Smooth muscle cell (in vitro differentiated cells): ENCODE results near the gene EPHA4. TPM values are rescaled to one million over a fixed set of nuclear protein-coding genes. Genes with fewer than 3 reads are reported as not detected.

Experiments
- DNase-seq: peaks from one replicate; lab custom pipeline; 2025; ENCODE audit not compliant: unreplicated experiment; lab: John Stamatoyannopoulos, UW
- H2AFZ ChIP-seq: fragments of 200-600 bp; sonication (generic); 2 replicates; pipeline ENCODE4 v1.6.0; 2016; ENCODE audit warnings: antibody characterized with exemption, low read depth, mild to moderate bottlenecking
- H3F3A ChIP-seq: fragments of 200-600 bp; sonication (generic); 2 replicates; pipeline ENCODE4 v1.6.0; 2017; ENCODE audit warnings: antibody characterized with exemption, low read depth
- H3K27ac ChIP-seq: fragments of 200-600 bp; sonication (generic); 2 replicates; pipeline ENCODE4 v1.5.1; 2016; ENCODE audit warnings: low read depth, mild to moderate bottlenecking
- H3K27me3 ChIP-seq: fragments of 200-600 bp; sonication (generic); 2 replicates; pipeline ENCODE4 v1.6.1; 2016; ENCODE audit warnings: low read depth, mild to moderate bottlenecking
- H3K36me3 ChIP-seq: fragments of 200-600 bp; sonication (generic); 2 replicates; pipeline ENCODE4 v1.5.1; 2016; ENCODE audit warnings: low read depth
- H3K4me1 ChIP-seq: fragments of 200-600 bp; sonication (generic); 2 replicates; pipeline ENCODE4 v1.5.1; 2016; ENCODE audit warnings: low read depth
- H3K4me2 ChIP-seq: fragments of 200-600 bp; sonication (generic); 2 replicates; pipeline ENCODE4 v1.6.0; 2016; ENCODE audit warnings: mild to moderate bottlenecking
- H3K4me3 ChIP-seq: fragments of 200-600 bp; sonication (generic); 2 replicates; pipeline ENCODE4 v1.5.1; 2016; ENCODE audit warnings: mild to moderate bottlenecking
- H3K79me2 ChIP-seq: fragments of 200-600 bp; sonication (generic); 2 replicates; pipeline ENCODE4 v1.6.0; 2016; ENCODE audit warnings: low read depth, mild to moderate bottlenecking
- H3K9ac ChIP-seq: fragments of 200-600 bp; sonication (generic); 2 replicates; pipeline ENCODE4 v1.6.0; 2016; ENCODE audit warnings: low read depth
- H3K9me3 ChIP-seq: fragments of 200-600 bp; sonication (generic); replicated peaks from 2 replicates; pipeline ENCODE4 v1.5.1; 2016; ENCODE audit warnings: low read depth
- H4K20me1 ChIP-seq: fragments of 200-600 bp; sonication (generic); 2 replicates; pipeline ENCODE4 v1.6.0; 2016; ENCODE audit warnings: low read depth
- CTCF ChIP-seq: fragments of 200-600 bp; sonication (generic); IDR thresholded peaks from 2 replicates; pipeline ENCODE4 v1.5.1; 2017; ENCODE audit warnings: borderline replicate concordance, mild to moderate bottlenecking, antibody characterized with exemption; ENCODE audit not compliant: insufficient read depth, poor library complexity, severe bottlenecking
- WGBS: methylation state at CpG from one replicate; pipeline ENCODE4 v1.1.7; 2016; ENCODE audit warnings: low lambda C conversion rate; 5-methylcytosine and 5-hydroxymethylcytosine counted together
- polyA plus RNA-seq: library from polyadenylated mRNA; unstranded; fragments of >200 nt; fragmentation: Nextera tagmentation; extraction: Ambion mirVana; gene quantifications from 2 replicates; pipeline ENCODE4 v1.2.1, GENCODE V29; 2016
- total RNA-seq: library from RNA; depleted of rRNA; stranded (reverse); fragments of >200 nt; gene quantifications from 2 replicates; pipeline ENCODE4 v1.2.3, GENCODE V29; 2014

The EPHA4 gene
- total and polyA plus RNA-seq, 2 experiments from 2014 or later, result 2.8 to 48.3 TPM

DNA sequence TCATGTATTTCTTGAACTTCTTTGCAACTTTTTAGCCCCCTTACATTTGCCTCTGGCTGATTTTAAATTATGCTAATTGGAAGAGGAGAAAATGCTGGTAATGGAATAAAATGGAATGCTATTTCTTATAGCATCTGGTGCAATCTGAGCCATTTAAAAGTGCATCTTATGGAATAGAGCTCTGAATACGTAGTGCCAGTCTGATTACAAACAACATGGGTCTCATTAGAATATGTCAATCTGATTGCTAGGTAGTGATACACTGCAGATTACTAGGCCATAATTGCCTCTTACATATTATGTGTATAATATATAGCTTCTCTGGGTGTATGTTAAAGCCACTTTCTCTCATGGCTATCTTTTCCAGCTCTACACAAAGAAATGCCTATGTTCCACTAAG lies 159.1 kb downstream of the EPHA4 start:
- 87% methylated on average over 1 of the region's 1 CpG for WGBS
- H3K27ac ChIP-seq, result no peak overlapping the region
- no peak for DNase-seq

DNA sequence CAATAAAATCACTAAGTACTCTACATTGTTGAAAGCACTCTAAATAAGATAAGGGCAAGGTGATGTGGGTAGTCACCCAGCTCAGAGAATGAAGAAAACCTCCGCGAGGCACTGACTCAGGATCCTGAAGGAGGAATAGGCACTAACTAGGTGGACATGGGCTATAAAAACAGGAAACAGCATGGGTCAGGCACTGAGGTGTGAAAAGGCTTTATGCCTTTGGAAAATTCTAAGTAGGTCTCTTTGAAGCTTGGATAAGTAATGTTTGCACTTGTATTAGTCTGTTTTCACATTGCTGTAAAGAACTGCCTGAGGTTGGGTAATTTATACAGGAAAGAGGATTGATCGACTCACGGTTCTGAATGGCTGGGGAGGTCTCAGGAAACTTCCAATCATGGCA lies 161.6 kb downstream of the EPHA4 start:
- WGBS, result 83% methylated on average over 4 of the region's 4 CpGs
- H2AFZ ChIP-seq, result no peak overlapping the region
- H4K20me1 ChIP-seq, result no peaks in the 10 kb centered on the region
- H3K79me2 ChIP-seq, result no peaks in the 10 kb centered on the region
- no peak overlapping the region for H3K9ac ChIP-seq
- H3K9me3 ChIP-seq, result no peaks in the 10 kb centered on the region
- H3K27me3 ChIP-seq, result no peaks in the 10 kb centered on the region
- H3F3A ChIP-seq, result no peaks in the 10 kb centered on the region
- H3K27ac ChIP-seq, result no peak overlapping the region
- no peak overlapping the region for H3K4me2 ChIP-seq
- no peaks in the 10 kb centered on the region for H3K36me3 ChIP-seq
- no peak for TF ChIP-seq CTCF
- no peak for DNase-seq
- no peak overlapping the region for H3K4me3 ChIP-seq
- no peaks in the 10 kb centered on the region for H3K4me1 ChIP-seq

More for the DNA sequence above, 159.1 kb downstream of the EPHA4 start:
- Histone ChIP-seq H3K9ac (no peak overlapping the region), H3K9me3 (no peaks in the 10 kb centered on the region), H3K79me2 (no peaks in the 10 kb centered on the region), H4K20me1 (no peaks in the 10 kb centered on the region), H3K4me2 (no peak overlapping the region), H3F3A (no peaks in the 10 kb centered on the region), H3K4me1 (no peaks in the 10 kb centered on the region), H3K4me3 (no peak overlapping the region), H3K36me3 (no peaks in the 10 kb centered on the region), H3K27me3 (no peaks in the 10 kb centered on the region), H2AFZ (no peak overlapping the region)
- no peak for TF ChIP-seq CTCF

- no peak for TF ChIP-seq CTCF
- no peaks in the 10 kb centered on the region for H3K9me3 ChIP-seq
- no peaks in the 10 kb centered on the region for H3K79me2 ChIP-seq
- WGBS, result 95% methylated on average over 5 of the region's 5 CpGs
- no peaks in the 10 kb centered on the region for H3K36me3 ChIP-seq
- H3F3A ChIP-seq, result no peaks in the 10 kb centered on the region
- DNase-seq, result no peak
- no peak overlapping the region for H2AFZ ChIP-seq
- H3K9ac ChIP-seq, result no peak overlapping the region
- H3K27me3 ChIP-seq, result no peaks in the 10 kb centered on the region
- no peaks in the 10 kb centered on the region for H4K20me1 ChIP-seq
- no peak overlapping the region for H3K27ac ChIP-seq
- no peaks in the 10 kb centered on the region for H3K4me1 ChIP-seq
- H3K4me2 ChIP-seq, result no peak overlapping the region
- H3K4me3 ChIP-seq, result no peak overlapping the region
Measured at GRCh38 chr2:221407765-221408164, 164.3 kb downstream of the EPHA4 start.

DNA sequence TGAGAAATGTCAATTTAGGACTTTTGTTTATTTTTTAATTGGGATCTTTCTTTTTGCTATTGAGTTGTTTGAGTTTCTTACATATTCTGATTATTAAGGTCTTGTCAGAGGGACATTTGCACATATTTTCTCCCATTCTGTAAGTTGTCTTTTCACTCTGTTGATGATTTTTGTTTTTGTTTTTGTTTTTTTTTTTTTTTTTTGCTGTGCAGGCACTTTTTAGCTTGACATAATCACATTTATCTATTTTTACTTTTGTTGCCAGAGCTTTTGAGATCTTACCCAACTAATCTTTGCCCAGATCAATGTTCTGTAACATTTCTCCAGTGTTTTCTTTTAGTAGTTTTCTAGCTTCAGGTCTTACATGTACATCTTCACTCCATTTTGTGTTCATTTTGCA lies 166.6 kb downstream of the EPHA4 start:
- Histone ChIP-seq H3K27ac (no peak overlapping the region), H3K9ac (no peak overlapping the region), H2AFZ (no peak overlapping the region), H3K9me3 (no peaks in the 10 kb centered on the region), H4K20me1 (no peaks in the 10 kb centered on the region), H3K79me2 (no peaks in the 10 kb centered on the region), H3F3A (no peaks in the 10 kb centered on the region), H3K4me3 (no peak overlapping the region), H3K36me3 (no peaks in the 10 kb centered on the region), H3K4me1 (no peaks in the 10 kb centered on the region), H3K4me2 (no peak overlapping the region), H3K27me3 (no peaks in the 10 kb centered on the region)
- no peak for TF ChIP-seq CTCF
- DNase-seq, result no peak
